Esophagus (tissue), 2 donors: ENCODE measurements around the gene DRC3. TPM values are rescaled to one million over a fixed set of nuclear protein-coding genes. Genes with fewer than 3 reads are reported as not detected.

Source experiments
- H3K27ac ChIP-seq, 2 donors: one replicate each; pipeline ENCODE4 v1.5.1; 2013; ENCODE audit warnings: low read depth in 2 of 2, mild to moderate bottlenecking in 2 of 2, inconsistent platforms in 1 of 2, low read length in 1 of 2, moderate library complexity in 1 of 2
- H3K27me3 ChIP-seq, 2 donors: one replicate each; pipeline ENCODE4 v1.6.1; 2013; ENCODE audit warnings: low read length in 2 of 2, control low read depth in 1 of 2, mild to moderate bottlenecking in 1 of 2; ENCODE audit not compliant: insufficient read depth in 2 of 2, control insufficient read depth in 1 of 2
- H3K36me3 ChIP-seq, 2 donors: one replicate each; pipeline ENCODE4 v1.6.1; 2013; ENCODE audit warnings: low read length in 1 of 2; ENCODE audit not compliant: control insufficient read depth in 2 of 2, insufficient read depth in 2 of 2
- H3K4me1 ChIP-seq, 2 donors: one replicate each; pipeline ENCODE4 v1.6.1; 2013; ENCODE audit warnings: low read length in 1 of 2; ENCODE audit not compliant: control insufficient read depth in 2 of 2, insufficient read depth in 2 of 2
- H3K4me3 ChIP-seq, 2 donors: one replicate each; pipeline ENCODE4 v1.5.1; 2013; ENCODE audit warnings: low read length in 2 of 2, mild to moderate bottlenecking in 2 of 2, low read depth in 1 of 2, moderate library complexity in 1 of 2
- H3K9me3 ChIP-seq, 2 donors: one replicate each; pipeline ENCODE4 v1.6.1; 2013; ENCODE audit warnings: mild to moderate bottlenecking in 2 of 2, low read depth in 1 of 2, low read length in 1 of 2, moderate library complexity in 1 of 2; ENCODE audit not compliant: control insufficient read depth in 2 of 2, insufficient read depth in 1 of 2
- WGBS, 2 donors: extraction: QIAGEN DNeasy Blood & Tissue Kit; methylation state at CpG; one replicate each; pipeline ENCODE4 v1.1.7; 2013; 5-methylcytosine and 5-hydroxymethylcytosine counted together
- polyA plus RNA-seq, 2 donors: library from polyadenylated mRNA; stranded (reverse); fragments of 200-250 nt; gene quantifications; one replicate each; pipeline ENCODE4 v1.2.3, GENCODE V29; 2013
- donor health status: healthy with polysubstance abuse.
- donor health status: Bipolar disorder and iron deficiency.

DRC3 gene
- polyA plus RNA-seq, 2 donors, result 0.72 to 1.4 TPM

- 94 to 97% methylated on average over 6 of the region's 6 CpGs for WGBS, 2 donors
- Histone ChIP-seq H3K27ac (no peak overlapping the region), H3K36me3 (peaks cover 0 to 11% of the 10 kb centered on the region in 2 donors), H3K4me3 (no peak overlapping the region), H3K4me1 (peaks cover 2% of the 10 kb centered on the region in 2 donors), H3K27me3 (no peaks in the 10 kb centered on the region), H3K9me3 (no peaks in the 10 kb centered on the region)
Measured at GRCh38 chr17:18020971-18021370, 48.3 kb downstream of the DRC3 start.

- H3K27me3 ChIP-seq, result no peaks in the 10 kb centered on the region
- WGBS, 2 donors, result 94 to 98% methylated on average over 5 of the region's 5 CpGs
- peaks cover 0 to 14% of the 10 kb centered on the region in 2 donors for H3K36me3 ChIP-seq
- H3K27ac ChIP-seq, result no peak overlapping the region
- H3K9me3 ChIP-seq, result no peaks in the 10 kb centered on the region
- peaks cover 4 to 5% of the 10 kb centered on the region in 2 donors for H3K4me1 ChIP-seq
- H3K4me3 ChIP-seq, result no peak overlapping the region
Measured at GRCh38 chr17:18021372-18021771, 48.7 kb downstream of the DRC3 start.

- Histone ChIP-seq H3K4me3 (no peak overlapping the region), H3K36me3 (peaks cover 8 to 15% of the 10 kb centered on the region in 2 donors), H3K4me1 (peaks cover 3 to 5% of the 10 kb centered on the region in 2 donors), H3K27me3 (no peaks in the 10 kb centered on the region), H3K27ac (no peak overlapping the region), H3K9me3 (no peaks in the 10 kb centered on the region)
- 52 to 58% methylated on average over 5 of the region's 5 CpGs for WGBS, 2 donors
Measured at GRCh38 chr17:18025241-18025944, 52.7 kb downstream of the DRC3 start.

GRCh38 chr17:18025945-18026776, 53.5 kb downstream of the DRC3 start:
- Histone ChIP-seq H3K36me3 (peaks cover 8 to 15% of the 10 kb centered on the region in 2 donors), H3K9me3 (no peaks in the 10 kb centered on the region), H3K4me3 (no peak overlapping the region), H3K27me3 (no peaks in the 10 kb centered on the region), H3K4me1 (peaks cover 3 to 4% of the 10 kb centered on the region in 2 donors), H3K27ac (no peak overlapping the region)
- WGBS, 2 donors, result 73 to 77% methylated on average over 11 of the region's 11 CpGs

GRCh38 chr17:18027280-18027679, 54.6 kb downstream of the DRC3 start:
- 75 to 80% methylated on average over 6 of the region's 6 CpGs for WGBS, 2 donors
- Histone ChIP-seq H3K4me3 (no peak overlapping the region), H3K4me1 (peaks cover 2 to 3% of the 10 kb centered on the region in 2 donors), H3K27me3 (no peaks in the 10 kb centered on the region), H3K9me3 (no peaks in the 10 kb centered on the region), H3K27ac (no peak overlapping the region), H3K36me3 (peaks cover 8 to 15% of the 10 kb centered on the region in 2 donors)

- H3K4me1 ChIP-seq, result peaks cover 2 to 3% of the 10 kb centered on the region in 2 donors
- no peak overlapping the region for H3K4me3 ChIP-seq
- no peak overlapping the region for H3K27ac ChIP-seq
- H3K36me3 ChIP-seq, result peaks cover 8 to 15% of the 10 kb centered on the region in 2 donors
- H3K27me3 ChIP-seq, result no peaks in the 10 kb centered on the region
- 77% methylated on average over 11 of the region's 11 CpGs for WGBS, 2 donors
- no peaks in the 10 kb centered on the region for H3K9me3 ChIP-seq
Measured at GRCh38 chr17:18028114-18028951, 55.7 kb downstream of the DRC3 start.

- H3K9me3 ChIP-seq, result no peaks in the 10 kb centered on the region
- peaks cover 8 to 15% of the 10 kb centered on the region in 2 donors for H3K36me3 ChIP-seq
- H3K27ac ChIP-seq, result no peak overlapping the region
- no peak overlapping the region for H3K4me3 ChIP-seq
- no peaks in the 10 kb centered on the region for H3K27me3 ChIP-seq
- 76 to 80% methylated on average over 8 of the region's 8 CpGs for WGBS, 2 donors
- peaks cover 2 to 3% of the 10 kb centered on the region in 2 donors for H3K4me1 ChIP-seq
Measured at GRCh38 chr17:18028952-18029540, 56.4 kb downstream of the DRC3 start.

- no peaks in the 10 kb centered on the region for H3K27me3 ChIP-seq
- no peaks in the 10 kb centered on the region for H3K4me1 ChIP-seq
- H3K36me3 ChIP-seq, result peaks cover 6 to 8% of the 10 kb centered on the region in 2 donors
- peak overlapping the region in 1 of 2 donors; percentile 65 for H3K27ac ChIP-seq
- no peaks in the 10 kb centered on the region for H3K9me3 ChIP-seq
- 64 to 65% methylated on average over 2 of the region's 2 CpGs for WGBS, 2 donors
- no peak overlapping the region for H3K4me3 ChIP-seq
Measured at GRCh38 chr17:18031955-18032354, 59.3 kb downstream of the DRC3 start.
